Hepatocyte (in vitro differentiated cells): ENCODE results near the gene OR5L1. TPM values are rescaled to one million over a fixed set of nuclear protein-coding genes. Genes with fewer than 3 reads are reported as not detected.

ENCODE experiments used
- DNase-seq: peaks from one replicate; pipeline ENCODE4 v3.0.0-alpha.2; 2016; ENCODE audit warnings: low spot score
- H2AFZ ChIP-seq: fragments of 200-600 bp; sonication (generic); 2 replicates; pipeline ENCODE4 v1.6.0; 2016; ENCODE audit warnings: antibody characterized with exemption, mild to moderate bottlenecking
- H3K27ac ChIP-seq: fragments of 200-600 bp; sonication (generic); 2 replicates; pipeline ENCODE4 v1.5.1; 2016; ENCODE audit warnings: mild to moderate bottlenecking
- H3K27me3 ChIP-seq: fragments of 200-600 bp; sonication (generic); 2 replicates; pipeline ENCODE4 v1.6.1; 2016
- H3K36me3 ChIP-seq: fragments of 200-600 bp; sonication (generic); replicated peaks from 2 replicates; pipeline ENCODE4 v1.5.1; 2016; ENCODE audit warnings: low read depth; ENCODE audit not compliant: insufficient read depth
- H3K4me1 ChIP-seq: fragments of 200-600 bp; sonication (generic); 2 replicates; pipeline ENCODE4 v1.5.1; 2016; ENCODE audit warnings: mild to moderate bottlenecking, moderate library complexity; ENCODE audit not compliant: insufficient read depth
- H3K4me2 ChIP-seq: fragments of 200-600 bp; sonication (generic); 2 replicates; pipeline ENCODE4 v1.6.0; 2016
- H3K4me3 ChIP-seq: fragments of 200-600 bp; sonication (generic); 2 replicates; pipeline ENCODE4 v1.5.1; 2016; ENCODE audit warnings: mild to moderate bottlenecking
- H3K79me2 ChIP-seq: fragments of 200-600 bp; sonication (generic); 2 replicates; pipeline ENCODE4 v1.6.0; 2017; ENCODE audit warnings: mild to moderate bottlenecking
- H3K9me2 ChIP-seq: fragments of 200-600 bp; sonication (generic); replicated peaks from 2 replicates; pipeline ENCODE4 v1.6.0; 2017; ENCODE audit warnings: mild to moderate bottlenecking; ENCODE audit not compliant: insufficient read depth
- H3K9me3 ChIP-seq: fragments of 200-600 bp; sonication (generic); 2 replicates; pipeline ENCODE4 v1.5.1; 2016; ENCODE audit warnings: low read depth, mild to moderate bottlenecking
- H4K20me1 ChIP-seq: fragments of 200-600 bp; sonication (generic); 2 replicates; pipeline ENCODE4 v1.6.0; 2016; ENCODE audit warnings: mild to moderate bottlenecking; ENCODE audit not compliant: insufficient read depth, poor library complexity, severe bottlenecking
- CTCF ChIP-seq: fragments of 200-600 bp; sonication (generic); IDR thresholded peaks from 2 replicates; pipeline ENCODE4 v1.5.1; 2016; ENCODE audit warnings: antibody characterized with exemption, mild to moderate bottlenecking; ENCODE audit not compliant: poor library complexity
- EZH2 ChIP-seq: fragments of 200-600 bp; sonication (generic); IDR thresholded peaks from 2 replicates; pipeline ENCODE4 v1.6.1; 2016; ENCODE audit warnings: antibody characterized with exemption, mild to moderate bottlenecking, borderline replicate concordance
- EZH2phosphoT487 ChIP-seq: fragments of 200-600 bp; sonication (generic); IDR thresholded peaks from one replicate; pipeline ENCODE4 v1.6.1; 2018; ENCODE audit warnings: antibody characterized with exemption, mild to moderate bottlenecking, low read depth, moderate library complexity; ENCODE audit not compliant: unreplicated experiment, severe bottlenecking
- WGBS: methylation state at CpG from one replicate; pipeline ENCODE4 v1.1.6; 2016; ENCODE audit warnings: low lambda C conversion rate; ENCODE audit errors: missing lambda C conversion rate; 5-methylcytosine and 5-hydroxymethylcytosine counted together
- polyA plus RNA-seq: library from polyadenylated mRNA; unstranded; fragments of >200 nt; fragmentation: Nextera tagmentation; extraction: Ambion mirVana; gene quantifications from 2 replicates; pipeline ENCODE4 v1.2.1, GENCODE V29; 2016
- total RNA-seq: library from RNA; depleted of rRNA; stranded (reverse); fragments of >200 nt; gene quantifications from 2 replicates; pipeline ENCODE4 v1.2.3, GENCODE V29; 2014

The OR5L1 gene
- total and polyA plus RNA-seq, 2 experiments from 2014 or later: not detected

DNA sequence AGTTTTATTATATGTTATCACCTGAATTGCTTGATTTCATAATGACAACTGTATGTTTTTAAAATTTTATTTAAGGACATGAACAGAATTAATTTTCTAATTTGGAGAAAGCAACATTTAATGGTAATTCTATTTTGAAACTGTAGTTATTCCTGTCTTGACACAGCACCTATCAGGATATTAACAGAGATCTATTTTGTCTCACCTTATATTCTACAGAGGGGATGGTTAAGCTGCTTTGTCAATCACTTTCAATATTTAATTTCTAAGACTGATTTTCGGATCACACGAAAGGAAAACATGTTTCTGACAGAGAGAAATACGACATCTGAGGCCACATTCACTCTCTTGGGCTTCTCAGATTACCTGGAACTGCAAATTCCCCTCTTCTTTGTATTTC lies 27.3 kb downstream of the OR5L1 start, which contains the start of gene OR5D16:
Gene OR5D16, plus strand, starts transcription at position 301 of the 400 bp plus-strand sequence. Its CDS starts 0 bp downstream, at position 301.
- H3K79me2 ChIP-seq: no peaks in the 10 kb centered on the region
- no peaks in the 10 kb centered on the region for H3K9me2 ChIP-seq
- H3K4me1 ChIP-seq: no peaks in the 10 kb centered on the region
- H4K20me1 ChIP-seq: no peaks in the 10 kb centered on the region
- no peak for TF ChIP-seq CTCF
- no peak for TF ChIP-seq EZH2
- no peak for TF ChIP-seq EZH2phosphoT487
- 49% methylated on average over 3 of the region's 3 CpGs for WGBS
- H3K4me3 ChIP-seq: no peak within 1 kb of the TSS
- no peaks in the 10 kb centered on the region for H3K36me3 ChIP-seq
- no peak within 1 kb of the TSS for H3K27ac ChIP-seq
- H3K4me2 ChIP-seq: no peak within 1 kb of the TSS
- no peaks in the 10 kb centered on the region for H3K9me3 ChIP-seq
- DNase-seq: no peak
- no peaks in the 10 kb centered on the region for H3K27me3 ChIP-seq
- H2AFZ ChIP-seq: no peak within 1 kb of the TSS

GRCh38 chr11:55847453-55847852 lies 36.3 kb downstream of the OR5L1 start:
- H3K36me3 ChIP-seq: no peaks in the 10 kb centered on the region
- H3K27me3 ChIP-seq: no peaks in the 10 kb centered on the region
- no peaks in the 10 kb centered on the region for H3K4me1 ChIP-seq
- H3K9me2 ChIP-seq: no peaks in the 10 kb centered on the region
- H3K27ac ChIP-seq: no peak overlapping the region
- H2AFZ ChIP-seq: no peak overlapping the region
- DNase-seq: no peak
- H4K20me1 ChIP-seq: no peaks in the 10 kb centered on the region
- TF ChIP-seq CTCF (no peak), EZH2phosphoT487 (no peak), EZH2 (no peak)
- 38% methylated on average over 2 of the region's 2 CpGs for WGBS
- no peak overlapping the region for H3K4me3 ChIP-seq
- H3K79me2 ChIP-seq: no peaks in the 10 kb centered on the region
- H3K9me3 ChIP-seq: peaks cover 11% of the 10 kb centered on the region
- H3K4me2 ChIP-seq: no peak overlapping the region

DNA sequence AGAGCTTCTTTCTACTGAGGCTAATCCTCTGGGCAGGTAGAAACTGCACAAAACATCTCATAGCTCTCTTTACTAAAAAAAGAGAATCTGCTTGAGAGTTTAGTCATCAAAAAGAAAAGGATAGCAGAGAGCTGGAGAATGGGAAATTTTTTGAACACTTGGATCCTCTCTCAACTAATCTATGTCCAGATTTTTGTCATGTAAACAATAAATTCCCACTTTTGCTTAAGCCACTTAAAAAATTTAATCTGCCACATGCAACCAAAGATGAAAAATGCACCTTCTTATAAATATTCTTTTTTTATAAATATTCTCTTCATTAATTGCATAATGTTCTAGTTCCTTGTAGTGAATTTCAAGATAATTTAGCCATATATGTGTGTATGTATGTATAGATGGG lies 37.9 kb downstream of the OR5L1 start:
- H3K4me1 ChIP-seq: no peaks in the 10 kb centered on the region
- H3K4me2 ChIP-seq: no peak overlapping the region
- no peaks in the 10 kb centered on the region for H3K27me3 ChIP-seq
- no peak overlapping the region for H2AFZ ChIP-seq
- H4K20me1 ChIP-seq: no peaks in the 10 kb centered on the region
- no peaks in the 10 kb centered on the region for H3K9me2 ChIP-seq
- no peak overlapping the region for H3K27ac ChIP-seq
- DNase-seq: no peak
- H3K4me3 ChIP-seq: no peak overlapping the region
- TF ChIP-seq EZH2phosphoT487: no peak
- TF ChIP-seq EZH2: no peak
- TF ChIP-seq CTCF: no peak
- no peaks in the 10 kb centered on the region for H3K36me3 ChIP-seq
- H3K79me2 ChIP-seq: no peaks in the 10 kb centered on the region
- peaks cover 11% of the 10 kb centered on the region for H3K9me3 ChIP-seq

DNA sequence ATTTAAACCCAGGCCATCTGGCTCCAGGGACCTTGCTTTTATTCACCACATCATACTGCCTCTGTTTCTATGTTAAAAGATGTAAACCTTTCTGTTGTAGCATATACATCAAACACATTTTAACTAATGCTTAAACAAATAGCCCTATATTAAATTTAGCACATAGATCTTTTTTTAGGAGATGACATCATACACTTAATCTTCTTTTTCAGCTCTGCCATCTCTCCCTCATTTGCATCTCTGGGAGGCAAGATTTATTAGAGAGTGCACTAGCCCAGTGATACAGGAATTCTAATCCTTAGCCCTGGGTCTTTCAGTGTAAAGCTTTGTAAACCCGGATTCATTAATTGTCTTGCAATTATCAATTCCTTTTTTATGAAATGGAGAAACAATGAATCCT lies 41.0 kb downstream of the OR5L1 start:
- WGBS: 68% methylated on average over 1 of the region's 1 CpG
- no peaks in the 10 kb centered on the region for H3K79me2 ChIP-seq
- TF ChIP-seq EZH2phosphoT487 (no peak), EZH2 (no peak), CTCF (no peak)

More for the DNA sequence above, 41.0 kb downstream of the OR5L1 start:
- peaks cover under 1% of the 10 kb centered on the region for H3K9me3 ChIP-seq
- no peak overlapping the region for H3K4me2 ChIP-seq
- DNase-seq: no peak
- no peaks in the 10 kb centered on the region for H3K27me3 ChIP-seq
- H3K27ac ChIP-seq: no peak overlapping the region
- H3K4me1 ChIP-seq: no peaks in the 10 kb centered on the region
- no peaks in the 10 kb centered on the region for H4K20me1 ChIP-seq
- no peaks in the 10 kb centered on the region for H3K36me3 ChIP-seq
- H2AFZ ChIP-seq: no peak overlapping the region
- no peaks in the 10 kb centered on the region for H3K9me2 ChIP-seq
- H3K4me3 ChIP-seq: no peak overlapping the region
